ENCODE results near the gene CXCL3. TPM values are rescaled to one million over a fixed set of nuclear protein-coding genes. Genes with fewer than 3 reads are reported as not detected.

The CXCL3 gene
- total RNA-seq, 2 experiments from 2014 or later = not detected

GRCh38 chr4:74059161-74059829, 20.8 kb upstream of the CXCL3 start:
- intact Hi-C loops (cut with micrococcal nuclease) = no loop called here
- peaks cover 6% of the 10 kb centered on the region for H3K27me3 Mint-ChIP-seq
- H3K4me3 Mint-ChIP-seq = no peak overlapping the region
- H3K4me1 Mint-ChIP-seq (ENCODE audit: low read depth) = no peaks in the 10 kb centered on the region
- TF ChIP-seq, protein P1, sequence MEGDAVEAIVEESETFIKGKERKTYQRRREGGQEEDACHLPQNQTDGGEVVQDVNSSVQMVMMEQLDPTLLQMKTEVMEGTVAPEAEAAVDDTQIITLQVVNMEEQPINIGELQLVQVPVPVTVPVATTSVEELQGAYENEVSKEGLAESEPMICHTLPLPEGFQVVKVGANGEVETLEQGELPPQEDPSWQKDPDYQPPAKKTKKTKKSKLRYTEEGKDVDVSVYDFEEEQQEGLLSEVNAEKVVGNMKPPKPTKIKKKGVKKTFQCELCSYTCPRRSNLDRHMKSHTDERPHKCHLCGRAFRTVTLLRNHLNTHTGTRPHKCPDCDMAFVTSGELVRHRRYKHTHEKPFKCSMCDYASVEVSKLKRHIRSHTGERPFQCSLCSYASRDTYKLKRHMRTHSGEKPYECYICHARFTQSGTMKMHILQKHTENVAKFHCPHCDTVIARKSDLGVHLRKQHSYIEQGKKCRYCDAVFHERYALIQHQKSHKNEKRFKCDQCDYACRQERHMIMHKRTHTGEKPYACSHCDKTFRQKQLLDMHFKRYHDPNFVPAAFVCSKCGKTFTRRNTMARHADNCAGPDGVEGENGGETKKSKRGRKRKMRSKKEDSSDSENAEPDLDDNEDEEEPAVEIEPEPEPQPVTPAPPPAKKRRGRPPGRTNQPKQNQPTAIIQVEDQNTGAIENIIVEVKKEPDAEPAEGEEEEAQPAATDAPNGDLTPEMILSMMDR (IDR thresholded peaks at IDR 0.05) = no peak
- H3K9me3 Mint-ChIP-seq = no peaks in the 10 kb centered on the region
- ATAC-seq (no peak), DNase-seq (no peak)
- no peak overlapping the region for H3K27ac Mint-ChIP-seq
- CTCF ChIA-PET = no interaction called here
- POLR2A ChIA-PET = no interaction called here
- H3K36me3 Mint-ChIP-seq (ENCODE audit: low read depth) = no peaks in the 10 kb centered on the region

DNA sequence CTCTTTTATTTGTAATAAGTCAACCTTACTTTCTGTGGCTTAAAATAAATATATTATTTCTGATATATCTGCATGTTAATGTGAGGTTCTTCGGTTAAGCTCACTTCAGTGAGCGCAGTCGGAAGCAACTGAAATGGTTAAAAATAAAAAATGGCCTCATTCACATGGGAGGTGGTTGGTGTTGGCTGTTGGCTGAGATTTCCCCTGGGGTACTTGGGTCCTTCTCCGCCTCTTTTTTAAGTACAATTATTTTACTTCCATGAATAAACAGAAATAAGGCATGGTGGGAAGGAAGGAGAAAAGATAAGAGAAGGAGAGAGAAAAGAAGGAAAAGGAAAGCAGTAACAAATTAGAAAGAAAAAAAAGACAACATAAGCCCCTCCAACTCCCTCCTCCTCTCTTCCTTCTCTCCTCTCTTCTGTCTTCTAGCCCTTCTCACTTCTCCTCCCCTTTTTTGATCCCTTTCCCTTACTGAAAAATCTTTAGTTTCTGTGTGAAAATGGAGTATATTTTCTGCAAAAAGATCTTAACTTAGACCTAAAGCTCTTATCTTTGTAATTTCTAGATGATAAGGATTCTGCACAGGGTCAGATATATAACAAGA, 19.7 kb upstream of the CXCL3 start:
- ATAC-seq (no peak), DNase-seq (no peak)
- Mint-ChIP-seq H3K36me3 (ENCODE audit: low read depth) (no peaks in the 10 kb centered on the region), H3K9me3 (no peaks in the 10 kb centered on the region), H3K27ac (no peak overlapping the region), H3K27me3 (peaks cover 7% of the 10 kb centered on the region), H3K4me1 (ENCODE audit: low read depth) (no peaks in the 10 kb centered on the region), H3K4me3 (no peak overlapping the region)
- intact Hi-C loops (cut with micrococcal nuclease) = no loop called here
- POLR2A ChIA-PET = no interaction called here
- TF ChIP-seq, protein P1 (IDR thresholded peaks at IDR 0.05) = no peak
- CTCF ChIA-PET = no interaction called here

- TF ChIP-seq, protein P1 (IDR thresholded peaks at IDR 0.05) = no peak
- H3K36me3 Mint-ChIP-seq (ENCODE audit: low read depth) = no peaks in the 10 kb centered on the region
- no peak for ATAC-seq
- H3K4me3 Mint-ChIP-seq = no peak overlapping the region
- no peak for DNase-seq
- CTCF ChIA-PET = interaction anchor here (1.1 kb wide), 1 partner anchor 12 kb away, joined by 3 read pairs; no protein-coding TSS in a partner anchor
- POLR2A ChIA-PET = no interaction called here
- no peaks in the 10 kb centered on the region for H3K9me3 Mint-ChIP-seq
- no peak overlapping the region for H3K27ac Mint-ChIP-seq
- no peaks in the 10 kb centered on the region for H3K4me1 Mint-ChIP-seq (ENCODE audit: low read depth)
- intact Hi-C loops (cut with micrococcal nuclease) = no loop called here
- peaks cover 7% of the 10 kb centered on the region for H3K27me3 Mint-ChIP-seq
Observed at GRCh38 chr4:74057588-74057987, 19.1 kb upstream of the CXCL3 start.

DNA sequence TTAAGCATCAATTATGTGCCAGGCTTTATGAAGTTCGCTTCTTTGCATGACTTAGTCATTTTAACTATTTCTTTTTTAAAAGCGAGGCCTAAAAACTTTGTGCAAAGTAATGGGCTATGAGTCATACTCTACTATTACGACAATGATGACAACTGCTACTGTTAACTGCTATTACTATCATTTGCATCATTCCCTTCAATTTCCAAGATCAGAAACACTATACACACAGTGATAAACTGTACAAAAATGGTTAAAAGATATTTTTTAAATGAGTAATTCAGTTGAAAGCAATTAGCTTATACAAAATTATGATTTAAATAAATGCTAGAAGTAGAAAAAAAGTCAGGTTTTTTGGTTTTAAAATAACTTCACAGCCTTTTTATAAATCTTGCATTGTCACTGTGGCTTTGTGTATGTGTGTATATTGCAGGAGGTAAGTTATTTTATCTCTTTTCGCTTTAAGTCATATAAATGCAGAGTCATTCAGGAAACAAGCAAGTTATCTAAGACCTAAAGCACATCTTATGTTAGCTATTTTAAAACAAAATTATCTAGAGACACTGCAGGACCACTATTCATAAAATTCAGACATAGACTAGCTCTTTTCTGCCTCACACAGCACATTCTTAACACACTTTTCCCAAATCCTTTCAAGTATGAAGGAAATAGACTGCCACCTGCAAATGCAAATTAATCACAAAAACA, 18.5 kb upstream of the CXCL3 start:
- Mint-ChIP-seq H3K27me3 (peaks cover 7% of the 10 kb centered on the region), H3K4me1 (ENCODE audit: low read depth) (no peaks in the 10 kb centered on the region), H3K36me3 (ENCODE audit: low read depth) (no peaks in the 10 kb centered on the region), H3K9me3 (no peaks in the 10 kb centered on the region), H3K4me3 (no peak overlapping the region), H3K27ac (no peak overlapping the region)
- no peak for ATAC-seq
- TF ChIP-seq, protein P1 (IDR thresholded peaks at IDR 0.05) = no peak
- no peak for DNase-seq
- CTCF ChIA-PET = interaction anchor here (1.1 kb wide), 1 partner anchor 12 kb away, joined by 3 read pairs; no protein-coding TSS in a partner anchor
- POLR2A ChIA-PET = no interaction called here
- intact Hi-C loops (cut with micrococcal nuclease) = no loop called here
